GM19372 (cell line): ENCODE data around the gene NDUFV3.
"Not testable (repeated sequence)": the region's sequence is repeated elsewhere in the genome, so short reads cannot be mapped to it uniquely, and the experiment has no call there.

ENCODE experiments used
- ATAC-seq: cut with Tn5 transposase; IDR thresholded peaks from one replicate; pipeline ENCODE4 v1.9.1; 2021; ENCODE audit warnings: mild to moderate bottlenecking, low read depth, moderate library complexity; ENCODE audit not compliant: unreplicated experiment

NDUFV3 gene

GRCh38 chr21:42883921-42884320, 9.2 kb upstream of the NDUFV3 start:
- no peak for ATAC-seq

DNA sequence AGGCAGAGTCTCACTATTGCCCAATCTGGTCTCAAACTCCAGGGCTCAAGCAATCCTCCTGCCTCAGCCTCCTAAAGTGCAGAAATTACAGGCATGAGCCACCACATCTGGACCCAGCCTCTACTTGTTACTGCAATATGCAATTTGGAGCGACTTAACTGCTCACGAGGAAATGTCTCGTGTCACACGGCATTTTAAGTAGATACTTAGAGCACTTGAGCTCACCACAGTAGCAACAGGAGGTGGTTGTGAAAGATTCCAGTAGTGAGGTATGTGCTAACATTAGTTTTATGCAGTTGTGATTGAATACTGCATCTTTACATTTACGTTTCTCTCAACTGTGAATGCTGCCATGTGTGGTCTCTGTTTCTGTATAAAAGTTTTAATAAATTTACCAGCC, 5.8 kb upstream of the NDUFV3 start:
- no peak for ATAC-seq

DNA sequence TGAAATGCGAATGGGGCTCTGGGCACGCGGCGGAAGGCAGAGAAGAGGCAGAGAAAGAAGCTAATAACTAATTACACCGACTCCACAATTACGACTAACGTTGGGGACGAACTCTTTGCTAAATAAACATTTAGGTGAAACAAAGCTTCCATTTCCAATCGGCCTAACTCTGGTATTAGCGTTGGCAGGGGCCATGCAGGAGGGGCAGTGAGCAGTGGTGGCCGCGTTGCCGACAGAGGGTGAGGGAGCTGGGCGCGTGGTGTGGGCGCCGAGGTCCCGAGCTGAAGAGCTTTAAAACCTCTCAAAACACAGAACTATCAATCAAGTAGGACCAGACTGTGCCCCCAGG, 553 bp upstream of the NDUFV3 start:
- ATAC-seq = peak; percentile 14

DNA sequence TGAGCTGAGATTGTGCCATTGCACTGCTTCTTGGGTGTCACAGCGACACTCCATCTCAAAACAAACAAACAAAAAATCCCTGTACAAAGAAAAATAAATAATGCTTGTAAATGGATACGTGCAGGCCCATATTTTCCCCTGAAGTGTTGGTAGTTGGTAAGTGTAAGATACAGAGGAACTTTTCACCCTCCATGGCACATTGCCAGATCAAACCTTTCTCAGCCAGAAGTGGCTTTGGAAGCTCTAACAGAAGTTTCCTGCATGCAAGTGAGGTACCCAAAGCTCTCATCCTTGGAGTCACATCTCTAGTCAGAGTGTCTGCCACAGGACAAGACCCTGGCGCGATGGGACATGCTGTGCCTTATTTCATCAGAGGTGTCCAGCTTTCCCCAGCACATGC, 7.3 kb downstream of the NDUFV3 start:
- no peak for ATAC-seq

DNA sequence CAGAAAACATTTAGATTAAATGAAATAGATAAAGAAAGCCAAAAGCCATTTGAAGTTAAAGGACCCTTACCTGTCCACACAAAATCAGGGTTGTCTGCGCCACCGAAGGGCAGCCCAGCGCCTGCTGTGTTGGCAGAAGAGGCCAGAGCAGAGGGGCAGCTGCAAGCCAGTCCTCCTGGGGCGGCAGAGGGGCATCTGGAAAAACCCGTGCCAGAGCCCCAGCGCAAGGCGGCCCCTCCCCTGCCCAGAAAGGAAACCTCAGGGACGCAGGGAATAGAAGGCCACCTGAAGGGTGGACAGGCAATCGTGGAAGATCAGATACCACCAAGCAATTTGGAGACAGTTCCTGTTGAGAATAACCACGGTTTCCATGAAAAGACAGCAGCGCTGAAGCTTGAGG, 10.7 kb downstream of the NDUFV3 start:
- no peak for ATAC-seq

GRCh38 chr21:42905195-42905594, 12.1 kb downstream of the NDUFV3 start:
- ATAC-seq = no peak

GRCh38 chr21:42906233-42906632, 13.1 kb downstream of the NDUFV3 start:
- no peak for ATAC-seq

DNA sequence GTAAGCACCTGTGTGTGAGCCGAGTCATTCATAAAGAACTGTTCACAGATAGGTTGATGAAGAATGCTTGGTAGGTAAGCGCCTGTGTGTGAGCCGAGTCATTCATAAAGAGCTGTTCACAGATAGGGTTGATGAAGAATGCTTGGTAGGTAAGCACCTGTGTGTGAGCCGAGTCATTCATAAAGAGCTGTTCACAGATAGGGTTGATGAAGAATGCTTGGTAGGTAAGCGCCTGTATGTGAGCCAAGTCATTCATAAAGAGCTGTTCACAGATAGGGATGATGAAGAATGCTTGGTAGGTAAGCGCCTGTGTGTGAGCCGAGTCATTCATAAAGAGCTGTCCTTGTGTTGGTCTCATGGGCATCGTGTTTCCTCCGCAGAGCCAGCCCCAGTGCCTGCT, 15.4 kb downstream of the NDUFV3 start:
- not testable (repeated sequence) for ATAC-seq

- ATAC-seq = not testable (repeated sequence)
Observed at GRCh38 chr21:42911920-42912319, 18.8 kb downstream of the NDUFV3 start.

DNA sequence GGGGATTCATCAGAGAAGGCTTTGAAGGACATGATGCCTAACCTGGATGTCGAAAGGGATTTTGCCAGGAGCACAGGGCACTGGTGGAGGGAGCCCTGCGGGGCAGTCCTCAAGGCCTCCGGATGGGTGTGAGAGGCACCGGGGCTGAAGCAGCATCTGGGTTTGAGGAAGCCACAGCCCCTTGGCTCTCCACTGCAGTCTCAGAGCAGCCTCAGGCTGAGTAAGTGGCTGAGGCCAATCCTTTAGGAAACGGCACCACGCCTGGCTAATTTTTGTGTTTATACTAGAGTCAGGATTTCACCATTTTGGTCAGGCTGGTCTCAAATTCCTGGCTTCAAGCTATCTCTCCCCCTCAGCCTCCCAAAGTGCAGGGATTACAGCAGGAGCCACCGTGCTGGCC, 20.4 kb downstream of the NDUFV3 start:
- ATAC-seq = no peak

DNA sequence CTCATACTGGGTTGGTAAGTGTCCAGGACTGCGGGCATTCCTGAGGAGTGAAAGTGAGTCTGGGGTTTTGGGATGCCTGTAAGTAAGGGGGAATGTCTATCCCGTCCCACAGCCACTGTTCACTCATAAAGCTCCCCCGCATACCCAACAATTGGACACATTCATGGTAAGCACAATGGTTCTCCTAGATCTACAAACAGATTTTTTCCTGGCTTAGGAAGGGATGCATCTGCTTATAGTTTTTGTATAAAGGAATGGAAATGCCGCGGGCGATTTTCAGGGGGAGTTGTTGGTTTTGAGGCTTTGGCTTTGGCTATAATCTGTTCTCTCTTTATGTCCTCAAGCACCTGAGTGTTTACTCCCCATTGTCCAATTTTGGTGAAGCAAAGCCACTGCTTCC, 25.2 kb downstream of the NDUFV3 start:
- ATAC-seq = no peak

DNA sequence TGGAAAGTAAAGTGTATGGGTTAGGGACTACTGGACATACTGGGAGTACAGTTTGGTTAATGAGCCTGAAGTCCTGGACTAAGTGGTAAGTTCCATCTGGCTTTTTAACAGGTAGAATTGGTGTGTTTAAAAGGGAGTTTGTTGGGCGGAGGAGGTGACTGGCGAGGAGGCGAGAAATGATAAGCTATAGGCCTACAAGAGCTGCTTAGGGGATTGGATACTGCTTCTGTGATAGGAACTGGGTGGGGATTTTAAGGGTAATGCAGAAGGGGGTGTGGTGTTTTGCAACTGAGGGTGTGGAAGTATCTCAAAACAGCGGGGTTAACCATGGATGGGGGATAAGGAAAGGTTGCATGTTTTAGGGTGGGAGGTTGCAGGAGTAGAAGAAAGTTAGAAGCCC, 28.8 kb downstream of the NDUFV3 start:
- no peak for ATAC-seq

DNA sequence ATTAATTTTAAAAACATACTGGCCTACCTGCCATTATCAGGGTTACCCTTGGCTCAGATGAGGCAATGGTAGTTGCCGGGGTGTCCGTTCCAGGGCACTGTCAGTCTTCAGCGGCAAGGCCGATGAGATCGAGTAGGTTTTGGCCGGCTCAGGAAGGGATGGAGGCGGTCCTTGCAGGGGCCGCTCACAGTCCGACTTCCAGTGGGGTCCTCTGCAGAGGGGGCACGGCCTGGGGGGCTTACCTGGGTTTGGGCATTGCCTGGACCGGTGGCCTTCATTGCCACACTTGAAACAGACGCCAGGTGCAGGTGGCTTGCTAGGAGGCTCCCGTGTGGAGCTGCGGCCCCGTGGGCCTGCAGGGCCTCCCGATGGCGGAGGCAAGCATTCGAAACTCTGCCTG, 29.8 kb downstream of the NDUFV3 start:
- ATAC-seq = no peak

DNA sequence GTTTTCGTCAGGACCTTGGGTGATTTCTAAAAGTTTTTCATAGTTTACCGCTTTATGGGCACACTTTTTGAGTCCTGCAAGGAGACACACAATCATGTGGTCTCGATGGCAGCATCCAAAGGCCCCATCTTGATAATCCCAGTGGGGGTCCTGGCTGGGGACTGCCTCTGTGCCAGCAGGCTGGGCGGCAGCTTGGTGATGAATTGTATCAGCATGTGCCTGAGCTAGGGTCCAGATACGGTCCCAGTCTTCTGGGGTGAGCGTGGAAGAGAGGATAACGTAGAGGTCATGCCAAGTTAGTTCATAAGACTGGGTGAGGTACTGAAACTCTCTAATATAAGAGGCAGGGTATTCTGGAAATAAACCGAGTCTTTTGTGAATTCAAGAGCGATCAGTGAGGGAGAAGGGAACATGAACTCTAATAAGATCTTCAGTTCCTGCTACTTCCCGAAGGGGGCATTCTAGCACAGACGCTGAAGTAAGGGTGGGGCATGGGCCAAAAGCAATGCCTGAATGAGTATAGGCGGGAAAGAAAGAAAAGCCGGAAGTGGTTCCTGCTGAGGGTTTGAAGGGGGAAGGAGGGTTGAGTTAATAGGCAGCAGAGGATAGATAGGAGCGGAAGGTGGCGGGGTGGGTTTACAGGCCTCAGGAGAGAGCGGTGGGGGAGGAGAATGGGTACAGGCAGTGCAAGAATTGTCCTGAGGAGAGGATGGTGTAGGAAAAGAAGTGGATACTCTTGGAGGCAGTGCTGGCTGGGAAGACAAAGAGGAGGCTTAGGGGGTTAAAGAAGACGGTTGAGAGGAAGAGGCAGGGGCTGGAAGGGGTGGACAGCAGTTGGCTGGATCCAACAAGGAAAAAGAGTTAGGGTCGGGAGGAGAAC, 30.7 kb downstream of the NDUFV3 start:
- peak; percentile 54 for ATAC-seq

DNA sequence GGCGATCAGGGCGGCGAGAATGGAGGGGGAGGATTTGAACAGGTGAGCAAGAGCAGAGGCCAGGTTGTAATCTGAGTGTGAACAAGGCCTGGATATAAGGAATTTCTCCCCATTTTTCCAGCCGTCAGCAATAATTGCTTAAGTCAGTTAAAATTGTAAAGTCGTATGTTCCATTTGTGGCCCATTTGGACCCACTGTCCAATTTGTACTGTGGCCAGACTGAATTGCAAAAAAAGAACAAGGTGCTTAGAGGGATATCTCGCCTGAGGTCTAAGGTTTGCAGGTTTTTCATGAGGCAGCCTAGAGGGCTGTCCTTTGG, 31.3 kb downstream of the NDUFV3 start:
- no peak for ATAC-seq

DNA sequence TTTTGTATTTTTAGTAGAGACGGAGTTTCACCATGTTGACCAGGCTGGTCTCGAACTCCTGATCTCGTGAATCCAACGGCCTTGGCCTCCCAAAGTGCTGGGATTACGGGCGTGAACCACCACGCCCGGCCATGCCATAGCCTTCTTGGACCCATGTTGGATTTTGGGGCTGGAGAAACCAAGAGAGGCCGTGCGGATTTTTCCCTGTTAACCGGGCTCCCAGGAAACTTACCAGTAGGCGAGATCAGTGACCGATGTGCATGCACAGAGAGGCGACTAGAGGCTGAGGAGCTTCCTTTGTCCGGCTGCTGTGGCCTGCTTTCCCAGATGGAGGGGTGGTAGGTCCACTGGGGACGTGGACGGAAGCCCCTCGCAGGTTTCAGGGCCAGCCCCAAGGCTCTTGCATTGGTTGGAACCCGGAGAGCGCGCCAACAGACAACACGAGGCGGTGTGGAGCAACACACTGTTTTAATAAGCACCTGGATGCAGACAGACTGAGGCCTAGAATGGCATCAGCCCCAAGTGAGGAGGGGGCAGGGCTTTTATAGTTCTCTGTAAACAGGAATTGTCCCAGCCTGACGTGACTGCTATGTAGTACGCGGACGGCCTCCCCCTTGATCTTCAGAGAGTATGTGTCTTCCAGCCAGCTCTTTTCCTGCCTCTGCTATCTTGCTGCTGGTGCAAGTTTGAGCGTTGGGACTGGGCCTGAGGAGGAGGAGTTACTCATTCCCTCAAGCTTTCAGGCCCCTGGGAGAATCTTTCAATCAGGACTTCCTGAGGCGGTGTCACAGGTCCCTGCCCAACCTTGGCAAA, 32.2 kb downstream of the NDUFV3 start, which contains the start of gene ERVH48-1:
Gene ERVH48-1, minus strand, starts transcription at position 517 of the 813 bp plus-strand sequence. CDS start 6,624 bp downstream, outside the sequence.
- no peak for ATAC-seq

- not testable (repeated sequence) for ATAC-seq
Observed at GRCh38 chr21:42927474-42928200, 34.5 kb downstream of the NDUFV3 start.

DNA sequence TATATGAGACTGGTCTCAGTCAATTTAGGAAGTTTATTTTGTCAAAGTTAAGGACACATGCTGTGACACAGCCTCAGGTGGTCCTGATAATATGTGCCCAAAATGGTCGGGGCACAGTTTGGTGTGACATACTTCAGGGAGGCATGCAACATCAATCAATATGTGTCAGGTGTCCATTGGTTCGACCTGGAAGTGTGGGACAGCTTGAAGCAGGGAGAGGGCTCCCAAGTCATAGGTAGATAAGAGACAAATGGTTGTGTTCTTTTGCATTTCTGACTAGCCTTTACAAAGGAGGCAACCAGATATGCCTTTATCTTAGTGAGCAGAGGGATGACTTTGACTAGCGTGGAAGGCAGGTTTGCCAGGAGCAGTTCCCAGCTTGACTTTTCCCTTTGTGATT, 36.9 kb downstream of the NDUFV3 start:
- no peak for ATAC-seq

DNA sequence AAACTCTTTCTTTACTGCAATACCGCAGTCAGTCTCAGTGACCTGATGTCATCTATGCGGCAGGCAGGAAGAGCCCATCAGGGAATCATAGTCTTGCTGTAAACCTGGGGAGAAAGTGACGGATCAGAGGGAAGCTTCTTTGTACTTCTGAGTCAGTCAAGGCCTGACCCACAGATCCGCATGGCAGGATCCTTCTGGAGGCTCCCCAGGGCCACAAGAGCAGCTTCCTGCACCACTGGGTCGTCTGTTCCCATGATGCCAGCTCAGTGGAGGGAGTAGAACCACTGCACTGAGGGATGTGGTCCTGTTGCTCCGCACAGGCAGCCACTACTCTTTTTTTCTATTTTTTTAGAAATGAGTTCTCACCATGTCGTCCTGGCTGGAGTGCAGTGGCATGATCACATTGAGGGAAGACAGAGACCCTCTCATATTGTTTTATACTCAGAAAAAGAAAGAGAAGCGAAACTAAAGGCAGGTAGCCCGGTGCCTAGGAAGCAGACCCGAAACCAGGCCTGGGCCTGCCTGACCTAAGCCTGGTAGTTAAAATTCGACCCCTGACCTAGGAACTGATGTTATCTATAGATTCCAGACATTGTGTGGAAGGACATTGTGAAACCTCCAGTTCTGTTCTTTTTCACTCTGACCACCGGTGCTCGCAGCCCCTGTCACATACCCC, 38.6 kb downstream of the NDUFV3 start:
- ATAC-seq = no peak

- not testable (repeated sequence) for ATAC-seq
Observed at GRCh38 chr21:42932378-42933136, 39.4 kb downstream of the NDUFV3 start.
